SK-N-SH (cell line): ENCODE results near the gene CIC.

Source experiments
- CHD2 ChIP-seq: fragments of 150-350 bp; IDR thresholded peaks from 2 replicates; pipeline ENCODE4 v1.6.1; 2018; ENCODE audit warnings: low read length; ENCODE audit not compliant: partially characterized antibody
- CTCF ChIP-seq: fragments of 200-600 bp; sonication (generic); IDR thresholded peaks from 2 replicates; pipeline ENCODE4 v1.6.1; 2017; ENCODE audit warnings: antibody characterized with exemption, mild to moderate bottlenecking, moderate library complexity
- EP300 ChIP-seq, 2 experiments: IDR thresholded peaks; 2 replicates each; pipeline versions ENCODE4 v1.4.0 to v1.6.1; 2012; ENCODE audit warnings: borderline replicate concordance in 1 of 2, low read depth in 1 of 2, low read length in 1 of 2
- FOXM1 ChIP-seq: IDR thresholded peaks from 2 replicates; pipeline ENCODE4 v1.4.0; 2012; ENCODE audit warnings: low read depth, mild to moderate bottlenecking
- JUND ChIP-seq: IDR thresholded peaks from 2 replicates; pipeline ENCODE4 v1.4.0; 2012
- MAX ChIP-seq: IDR thresholded peaks from 2 replicates; pipeline ENCODE4 v1.4.0; 2012; ENCODE audit warnings: low read depth
- POLR2AphosphoS5 ChIP-seq: IDR thresholded peaks from 2 replicates; pipeline ENCODE4 v1.6.1; 2012; ENCODE audit warnings: low read depth, low read length
- REST ChIP-seq: IDR thresholded peaks from 2 replicates; pipeline ENCODE4 v1.6.1; 2012; ENCODE audit warnings: mild to moderate bottlenecking, low read depth, low read length, moderate library complexity
- RXRA ChIP-seq: IDR thresholded peaks from 2 replicates; pipeline ENCODE4 v1.4.0; 2012; ENCODE audit warnings: low read depth, mild to moderate bottlenecking, borderline replicate concordance
- TAF1 ChIP-seq: IDR thresholded peaks from 2 replicates; pipeline ENCODE4 v1.6.1; 2012; ENCODE audit warnings: low read depth, mild to moderate bottlenecking, low read length, moderate library complexity, borderline replicate concordance
- YY1 ChIP-seq: IDR thresholded peaks from 2 replicates; pipeline ENCODE4 v1.4.0; 2012; ENCODE audit warnings: low read depth, mild to moderate bottlenecking
- ZBTB33 ChIP-seq: IDR thresholded peaks from 2 replicates; pipeline ENCODE4 v1.4.0; 2012; ENCODE audit warnings: low read depth, borderline replicate concordance

DNA sequence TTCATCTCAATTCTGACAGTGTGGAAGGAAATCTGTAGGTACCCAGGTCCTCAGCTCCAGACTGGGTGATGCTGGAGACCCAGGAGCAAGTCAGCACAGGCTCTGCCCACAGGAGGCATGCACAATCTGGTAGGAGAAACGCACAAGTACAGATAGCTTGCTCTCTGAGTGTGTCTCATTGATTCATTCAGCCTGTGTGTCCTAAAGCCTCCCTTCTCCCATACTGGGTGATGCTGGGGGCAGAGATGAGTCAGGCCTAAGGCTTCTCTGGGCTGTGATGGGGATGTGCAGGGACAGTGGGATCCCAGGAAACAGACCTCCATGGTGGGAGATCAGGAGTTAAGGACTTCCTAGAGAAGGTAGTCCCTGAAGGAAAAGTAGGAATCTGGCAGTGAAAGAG, 42.2 kb upstream of the CIC start:
- TF ChIP-seq CTCF (no peak), REST (no peak), YY1 (no peak), TAF1 (no peak), FOXM1 (no peak), EP300 (IDR thresholded peaks at IDR 0.05; ENCODE audit: borderline replicate concordance in 1 of 2, low read depth in 1 of 2, low read length in 1 of 2) (no peak), CHD2 (no peak), POLR2AphosphoS5 (no peak), ZBTB33 (no peak), JUND (no peak), MAX (no peak), RXRA (no peak)
